ENCODE measurements around the gene BABAM2.

The BABAM2 gene

GRCh38 chr2:28312307-28313219, 422.0 kb downstream of the BABAM2 start:
- no peak for DNase-seq (ENCODE audit: low read depth, low spot score)

DNA sequence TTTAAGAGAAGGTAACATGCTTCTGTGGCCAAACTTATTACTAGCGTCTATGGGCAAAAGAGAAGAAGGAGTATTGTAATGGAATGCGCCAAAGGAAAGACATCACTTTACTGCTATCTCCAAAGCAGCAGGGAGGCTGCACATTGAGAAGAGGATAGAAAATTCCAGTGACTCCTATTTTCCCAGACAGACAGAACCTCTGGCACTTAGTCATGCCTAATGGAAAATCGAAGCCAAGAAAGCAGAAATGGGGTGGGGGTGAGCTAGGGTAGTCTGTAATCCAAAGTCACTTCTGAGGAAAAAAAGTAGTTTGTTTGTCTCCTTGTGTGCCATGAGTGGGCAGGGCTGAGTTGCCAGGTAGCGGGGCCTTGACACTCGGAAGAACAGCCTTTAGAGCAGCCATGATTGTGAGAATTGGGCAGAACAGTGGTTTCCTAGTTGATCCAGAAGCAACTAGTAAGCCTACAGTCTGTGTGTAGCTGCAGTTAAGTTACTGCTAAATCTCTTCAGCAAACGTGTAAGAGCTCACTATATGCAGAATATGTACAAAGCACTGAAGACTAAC, 422.8 kb downstream of the BABAM2 start:
- no peak for DNase-seq (ENCODE audit: low read depth, low spot score)

- DNase-seq (ENCODE audit: low read depth, low spot score) = no peak
These were observed 424.4 kb downstream of the BABAM2 start for GRCh38 chr2:28314968-28315367.

DNA sequence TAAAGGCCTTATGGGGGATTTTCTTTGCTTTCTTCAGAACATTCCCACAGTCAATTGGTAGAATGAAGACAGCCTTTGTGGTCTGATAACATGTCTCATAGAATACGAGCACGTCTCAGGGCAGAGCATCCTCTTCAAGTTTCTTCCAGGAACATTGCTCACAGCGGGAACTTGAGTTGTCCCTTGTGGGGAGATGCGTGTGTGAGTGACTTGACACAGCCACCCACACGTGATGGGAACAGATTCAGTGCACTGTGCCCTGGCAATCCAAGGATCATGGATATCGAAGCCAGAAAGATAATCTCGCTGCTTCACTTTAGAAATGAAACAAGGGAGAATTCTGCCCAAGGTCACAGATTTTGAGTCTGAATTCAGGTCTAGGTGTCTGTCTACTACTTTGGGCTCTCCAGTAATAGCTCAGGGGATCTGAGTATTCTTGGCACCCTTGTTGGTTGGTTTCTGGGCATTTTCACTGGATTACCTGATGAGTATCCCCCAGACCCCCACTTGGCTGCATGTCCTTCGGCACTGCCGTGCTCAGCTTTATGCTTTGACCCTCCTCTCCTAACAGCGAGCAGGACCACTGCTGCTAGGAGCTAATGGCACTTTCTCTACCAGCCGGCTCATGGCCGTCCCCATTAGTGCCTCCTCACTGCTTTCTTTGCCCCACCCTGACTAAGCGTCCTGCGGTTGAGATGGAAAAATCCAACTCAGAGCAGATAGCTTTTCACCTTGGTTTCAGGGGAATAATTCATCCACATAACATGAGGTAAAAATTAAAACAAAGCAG, 426.2 kb downstream of the BABAM2 start:
- no peak for DNase-seq (ENCODE audit: low read depth, low spot score)

DNA sequence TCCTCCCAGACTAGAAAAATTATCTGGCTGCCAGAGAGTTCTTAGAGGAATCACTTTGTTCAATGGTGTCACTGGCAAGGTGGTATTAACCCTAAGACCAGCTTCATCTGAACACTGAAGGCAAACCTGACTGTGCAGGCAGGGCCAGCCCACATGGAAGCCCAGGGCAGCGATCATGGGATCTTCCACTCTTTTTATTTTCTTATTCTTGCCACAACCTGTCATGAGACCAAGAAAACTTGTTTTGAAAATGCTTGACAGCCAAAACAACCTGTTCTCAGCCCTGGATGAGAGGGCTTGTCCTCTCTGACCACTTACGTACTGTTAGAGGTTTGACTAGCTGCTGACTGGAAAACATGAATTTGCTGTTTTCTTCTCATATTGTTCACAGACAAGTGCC, 426.9 kb downstream of the BABAM2 start:
- no peak for DNase-seq (ENCODE audit: low read depth, low spot score)

GRCh38 chr2:28318023-28318422, 427.5 kb downstream of the BABAM2 start:
- no peak for DNase-seq (ENCODE audit: low read depth, low spot score)

DNA sequence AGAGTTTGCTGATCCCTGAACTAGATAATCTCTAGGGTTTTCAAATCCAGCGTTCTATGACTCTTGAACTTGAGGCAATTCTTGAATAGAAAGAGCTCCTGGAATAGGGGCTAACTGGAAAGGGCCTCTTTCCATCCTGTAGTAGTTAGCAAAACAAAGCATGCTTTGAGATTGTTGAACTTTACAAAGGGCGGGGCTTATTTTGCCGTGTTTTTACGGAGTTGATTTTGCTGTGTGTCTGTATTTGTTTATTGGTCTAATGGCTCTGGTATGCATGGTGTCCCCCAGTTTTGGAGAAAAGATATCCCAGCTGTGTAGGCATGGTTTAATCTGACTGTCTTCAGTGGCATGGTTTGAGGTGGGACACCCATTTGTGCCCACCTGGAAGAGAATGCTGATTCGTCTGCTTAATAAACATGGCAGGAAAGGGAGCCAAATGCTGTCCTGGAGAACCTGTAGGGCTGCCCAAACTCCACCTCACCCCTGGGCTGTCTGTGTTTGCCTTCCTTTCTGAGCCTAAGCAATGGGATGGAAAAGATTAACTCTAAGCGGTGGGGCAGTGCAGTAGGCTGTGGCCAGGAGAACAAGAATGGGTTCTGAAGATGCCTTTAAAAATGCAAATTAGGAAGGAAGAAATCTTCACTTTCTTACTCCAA, 428.1 kb downstream of the BABAM2 start:
- no peak for DNase-seq (ENCODE audit: low read depth, low spot score)

DNA sequence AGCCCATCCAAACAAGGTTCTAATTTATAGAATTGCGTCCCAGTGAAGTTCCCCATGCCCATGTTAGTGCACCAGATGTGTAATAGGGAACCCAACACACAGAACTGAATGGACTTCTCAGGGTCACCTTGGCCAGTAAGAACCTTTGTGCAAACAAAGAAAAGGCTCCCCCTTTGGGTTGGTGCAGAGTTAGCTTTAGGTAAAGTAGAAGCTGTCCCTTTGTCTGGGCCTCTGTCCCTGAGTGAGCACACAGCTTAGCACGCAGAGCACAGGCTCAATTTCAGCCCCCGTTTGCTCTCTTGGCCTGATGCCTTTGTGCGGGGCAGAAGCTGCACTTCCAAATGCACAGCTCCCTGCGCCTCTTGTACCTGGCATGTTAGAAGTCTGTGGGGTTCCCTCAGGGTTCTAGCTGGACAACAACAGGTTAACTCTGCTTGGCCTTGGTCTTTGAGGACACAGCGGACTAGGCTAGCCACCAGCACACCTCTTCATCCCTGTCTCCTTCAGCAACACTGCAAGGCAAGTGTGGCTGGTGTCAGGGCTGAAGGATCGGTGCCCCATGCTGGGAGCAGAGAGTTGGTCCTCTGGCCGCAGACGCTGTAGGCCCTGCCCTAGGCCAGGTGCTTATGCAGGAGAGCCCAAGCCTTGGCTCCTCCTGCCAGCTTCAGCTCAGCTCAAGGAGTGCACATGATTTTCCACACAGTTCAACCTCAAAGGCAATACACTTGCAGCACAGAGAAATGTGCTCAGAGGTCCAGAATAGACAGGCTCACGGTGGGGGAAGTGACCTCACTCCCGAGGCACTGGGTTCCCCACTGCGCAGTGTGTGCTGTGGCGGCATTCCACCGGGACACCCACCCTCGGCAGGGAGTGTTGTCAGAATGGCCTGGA, 428.8 kb downstream of the BABAM2 start:
- no peak for DNase-seq (ENCODE audit: low read depth, low spot score)

DNA sequence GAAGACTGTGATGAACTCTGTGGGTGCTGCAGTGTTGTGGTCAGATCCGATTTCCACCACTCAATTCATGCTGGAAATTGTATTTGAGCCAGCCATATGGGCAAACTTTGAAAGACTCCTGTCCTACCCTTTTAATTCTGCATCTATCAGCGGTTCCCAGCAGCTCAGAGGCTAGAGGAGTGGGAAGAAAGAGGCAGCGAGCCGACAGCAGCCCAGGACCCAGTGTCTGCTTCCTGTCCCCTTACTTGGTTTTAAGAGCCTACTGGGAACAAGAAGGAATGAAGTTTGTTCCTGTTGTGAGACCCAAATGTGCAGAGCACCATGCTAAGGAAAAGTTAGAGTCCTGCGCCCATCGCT, 429.5 kb downstream of the BABAM2 start:
- no peak for DNase-seq (ENCODE audit: low read depth, low spot score)

- no peak for DNase-seq (ENCODE audit: low read depth, low spot score)
These were observed 429.8 kb downstream of the BABAM2 start for GRCh38 chr2:28320371-28320770.

DNA sequence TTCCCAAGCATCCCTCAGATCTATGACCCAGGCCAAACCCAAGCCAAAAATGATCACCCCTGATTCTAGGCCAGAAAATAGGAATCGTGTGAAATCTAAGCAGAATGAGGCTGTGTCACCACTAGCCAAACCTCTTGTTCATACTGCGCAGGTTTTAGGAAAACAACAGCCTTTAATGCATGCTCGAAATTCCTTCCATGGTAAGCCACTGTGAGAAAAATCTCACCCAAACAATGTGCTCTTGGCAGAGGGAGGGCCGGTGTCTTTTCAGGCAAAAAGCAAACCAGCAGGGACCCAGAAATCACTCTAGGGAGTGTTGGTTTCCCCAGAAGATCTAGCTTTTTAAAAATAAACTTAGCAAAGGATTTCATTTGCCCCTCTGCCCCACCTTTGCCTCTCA, 430.9 kb downstream of the BABAM2 start:
- no peak for DNase-seq (ENCODE audit: low read depth, low spot score)

- DNase-seq (ENCODE audit: low read depth, low spot score) = no peak
These were observed 431.5 kb downstream of the BABAM2 start for GRCh38 chr2:28322051-28322450.

- no peak for DNase-seq (ENCODE audit: low read depth, low spot score)
These were observed 431.9 kb downstream of the BABAM2 start for GRCh38 chr2:28322456-28322855.

GRCh38 chr2:28322981-28323396, 432.5 kb downstream of the BABAM2 start:
- DNase-seq (ENCODE audit: low read depth, low spot score) = no peak

- no peak for DNase-seq (ENCODE audit: low read depth, low spot score)
These were observed 434.6 kb downstream of the BABAM2 start for GRCh38 chr2:28325173-28325566.

GRCh38 chr2:28325567-28326468, 435.3 kb downstream of the BABAM2 start:
- no peak for DNase-seq (ENCODE audit: low read depth, low spot score)

- DNase-seq (ENCODE audit: low read depth, low spot score) = no peak
These were observed 435.9 kb downstream of the BABAM2 start for GRCh38 chr2:28326469-28326805.

GRCh38 chr2:28326881-28327505, 436.5 kb downstream of the BABAM2 start:
- DNase-seq (ENCODE audit: low read depth, low spot score) = no peak

DNA sequence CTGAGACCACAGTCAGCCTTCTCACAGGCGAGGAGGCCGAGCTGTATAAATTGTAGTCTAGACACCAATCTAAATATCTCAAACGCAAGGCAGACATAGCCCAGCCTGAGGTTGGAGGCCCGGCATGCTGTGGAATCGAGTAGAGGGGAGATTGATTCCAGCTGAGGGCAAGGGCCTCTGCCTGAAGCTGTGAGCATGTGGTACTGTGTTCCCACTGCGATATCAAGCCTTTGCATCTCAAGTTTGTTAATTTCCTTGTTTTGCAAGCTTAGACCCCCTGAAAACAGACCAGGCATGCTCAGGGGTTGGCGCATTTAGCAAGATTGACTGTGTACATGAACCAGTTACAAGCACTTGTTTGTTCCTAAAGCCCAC, 437.0 kb downstream of the BABAM2 start:
- DNase-seq (ENCODE audit: low read depth, low spot score) = no peak

Measured in activated naive CD8-positive, alpha-beta T cell treated with anti-CD3 and anti-CD28 coated beads, Interleukin-2, amount 50 U/mL, for 16 hours (primary cell).